AG10803 (cell line): ENCODE results near the gene FGFR3.

Experiments
- DNase-seq: peaks from one replicate; pipeline ENCODE4 v3.0.0; 2010; ENCODE audit warnings: low read depth
- H3K4me3 ChIP-seq: 2 replicates; pipeline ENCODE4 v1.5.1; 2011; ENCODE audit warnings: mild to moderate bottlenecking, low read length, control low read depth
- CTCF ChIP-seq: conservative IDR thresholded peaks from 2 replicates; pipeline ENCODE4 v1.5.1; 2011; ENCODE audit warnings: mild to moderate bottlenecking, low read length, control low read depth, inconsistent platforms

The FGFR3 gene

GRCh38 chr4:1746919-1747602 is 46.0 kb upstream of the FGFR3 start:
- no peak for DNase-seq
- H3K4me3 ChIP-seq = no peak overlapping the region
- TF ChIP-seq CTCF = no peak

- no peak overlapping the region for H3K4me3 ChIP-seq
- DNase-seq = no peak
- TF ChIP-seq CTCF = no peak
Observed at GRCh38 chr4:1747603-1747967, 45.5 kb upstream of the FGFR3 start.

GRCh38 chr4:1748465-1748995 is 44.6 kb upstream of the FGFR3 start:
- no peak overlapping the region for H3K4me3 ChIP-seq
- DNase-seq = peak; percentile 38
- peak; percentile 61 for TF ChIP-seq CTCF

- no peak overlapping the region for H3K4me3 ChIP-seq
- no peak for TF ChIP-seq CTCF
- no peak for DNase-seq
Observed at GRCh38 chr4:1749370-1749769, 43.7 kb upstream of the FGFR3 start.

GRCh38 chr4:1749826-1750225 is 43.3 kb upstream of the FGFR3 start:
- no peak overlapping the region for H3K4me3 ChIP-seq
- no peak for DNase-seq
- TF ChIP-seq CTCF = no peak

GRCh38 chr4:1750381-1751154 is 42.5 kb upstream of the FGFR3 start:
- no peak for DNase-seq
- no peak overlapping the region for H3K4me3 ChIP-seq
- TF ChIP-seq CTCF = no peak
